Measurements from ENCODE around the gene BCL6B.

- TF ChIP-seq POLR2A (IDR thresholded peaks at IDR 0.05; ENCODE audit: extremely low read depth, insufficient read length) (no peak), CTCF (IDR thresholded peaks at IDR 0.05; ENCODE audit: low read depth, low read length) (no peak)
Observed at GRCh38 chr17:7014995-7015958, 7.6 kb upstream of the BCL6B start.

All from NB4 (cell line).